Putamen (tissue), 1 donor: ENCODE measurements around the gene UBE3B.

Experiments used
- DNase-seq: peaks from one replicate; pipeline ENCODE4 v3.0.0-alpha.2; 2016; ENCODE audit warnings: low spot score

The UBE3B gene

DNA sequence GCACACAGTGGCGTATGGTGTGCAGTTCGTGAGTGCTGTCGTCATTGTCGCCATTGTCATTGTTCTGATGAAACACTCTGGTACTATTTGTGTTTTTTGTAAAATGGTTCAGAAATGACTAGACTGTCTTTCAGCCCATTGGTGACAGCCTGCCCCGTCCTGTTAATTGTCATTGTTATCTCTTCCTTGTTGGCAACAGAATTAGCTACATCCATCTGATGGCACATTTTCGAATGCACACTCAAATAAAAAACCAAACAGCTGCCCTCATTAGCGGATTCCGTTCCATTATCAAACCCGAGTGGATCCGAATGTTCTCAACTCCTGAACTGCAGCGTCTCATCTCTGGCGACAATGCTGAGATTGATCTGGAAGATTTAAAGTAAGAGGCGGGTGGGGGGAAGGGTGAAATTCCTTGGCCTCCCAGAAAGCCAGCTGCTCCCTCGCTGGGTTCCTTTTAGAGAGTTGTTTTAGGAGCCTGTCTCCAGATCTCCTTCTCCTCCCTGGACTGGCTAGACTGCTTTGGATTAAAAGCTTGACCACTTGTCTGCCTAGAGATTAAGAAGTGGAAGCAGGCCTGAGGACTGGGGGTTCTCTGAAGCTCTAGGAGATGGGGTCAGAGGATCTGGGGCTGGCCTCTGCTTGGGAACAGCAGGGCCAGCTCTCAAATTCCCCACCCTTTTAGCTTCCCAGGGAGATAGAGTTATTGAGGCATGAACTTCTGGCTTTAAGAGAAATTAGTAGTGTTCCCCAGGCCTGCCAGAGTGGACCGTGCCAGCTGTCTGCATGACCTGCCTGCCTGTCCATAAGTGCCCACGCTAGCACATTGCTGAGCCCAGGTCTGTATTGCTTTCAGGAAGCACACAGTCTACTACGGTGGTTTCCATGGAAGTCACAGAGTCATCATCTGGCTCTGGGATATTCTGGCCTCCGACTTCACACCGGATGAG lies 52.5 kb downstream of the UBE3B start:
- no peak for DNase-seq

DNA sequence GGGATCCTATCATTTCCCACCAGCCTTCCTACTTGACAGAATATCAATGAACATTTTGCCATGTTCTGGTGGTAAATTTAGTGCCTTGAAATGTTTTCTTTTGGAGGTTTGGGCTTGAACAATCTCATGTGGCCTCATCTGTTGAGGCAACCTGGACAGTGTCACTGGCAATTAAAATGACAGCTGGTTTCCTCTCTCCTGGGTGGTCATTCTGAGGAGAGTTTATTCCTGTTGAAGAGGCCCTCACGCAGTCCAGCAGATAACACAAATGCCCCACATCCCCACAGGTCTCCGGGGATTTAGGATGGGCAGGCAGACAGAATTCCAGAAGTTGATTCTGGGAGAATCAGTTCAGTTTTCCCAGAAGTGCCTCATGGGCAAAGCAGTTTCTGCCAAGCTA lies 54.0 kb downstream of the UBE3B start:
- no peak for DNase-seq

DNA sequence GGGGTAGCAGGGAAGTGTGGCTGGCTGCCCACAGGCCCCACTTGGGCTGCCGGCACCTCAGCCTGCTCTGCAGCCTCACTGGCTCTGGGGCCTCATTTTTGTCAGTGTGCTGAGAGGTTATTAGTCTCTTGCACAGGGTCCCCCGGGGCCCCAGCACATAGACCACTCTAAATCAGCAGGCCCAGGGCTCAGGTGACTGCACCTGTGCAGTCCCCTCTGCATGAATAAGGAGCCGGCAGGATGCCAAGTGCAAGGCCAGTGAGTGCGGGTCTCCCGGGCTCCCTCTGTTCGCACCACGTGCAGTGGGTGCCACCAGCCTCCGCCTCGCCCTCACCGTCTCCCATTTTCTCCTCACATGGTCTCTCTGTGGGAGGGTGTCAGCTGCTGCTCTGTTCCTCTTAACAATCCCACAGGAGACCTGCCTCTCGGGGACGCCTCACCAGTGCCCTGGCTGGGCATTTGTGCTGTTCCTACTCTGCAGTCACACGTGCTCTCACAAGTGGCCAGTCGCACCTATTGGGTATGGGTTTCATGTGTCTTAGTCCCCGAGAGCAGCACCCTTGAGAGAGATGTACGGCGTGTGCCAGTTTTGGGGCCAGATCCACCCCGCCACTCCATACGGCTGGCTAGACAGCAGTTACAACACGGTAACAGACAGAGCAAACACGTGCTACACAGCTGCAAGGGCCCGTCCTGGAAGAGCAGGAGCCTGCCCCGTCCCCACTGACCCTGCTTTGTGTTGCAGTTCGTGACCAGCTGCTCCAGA lies 55.5 kb downstream of the UBE3B start:
- no peak for DNase-seq

DNA sequence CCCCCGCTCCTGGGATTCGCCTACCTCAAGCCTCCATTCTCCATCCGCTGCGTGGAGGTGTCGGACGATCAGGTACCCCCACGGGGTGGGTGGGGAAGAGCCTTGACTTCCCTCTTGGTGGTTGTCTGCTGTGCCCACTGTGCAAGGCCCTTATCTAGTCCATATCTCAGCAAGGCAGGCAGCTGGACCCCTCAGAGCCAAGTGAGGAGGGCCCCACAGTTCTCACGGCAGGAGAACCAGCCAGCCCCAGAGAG lies 56.0 kb downstream of the UBE3B start:
- no peak for DNase-seq

DNA sequence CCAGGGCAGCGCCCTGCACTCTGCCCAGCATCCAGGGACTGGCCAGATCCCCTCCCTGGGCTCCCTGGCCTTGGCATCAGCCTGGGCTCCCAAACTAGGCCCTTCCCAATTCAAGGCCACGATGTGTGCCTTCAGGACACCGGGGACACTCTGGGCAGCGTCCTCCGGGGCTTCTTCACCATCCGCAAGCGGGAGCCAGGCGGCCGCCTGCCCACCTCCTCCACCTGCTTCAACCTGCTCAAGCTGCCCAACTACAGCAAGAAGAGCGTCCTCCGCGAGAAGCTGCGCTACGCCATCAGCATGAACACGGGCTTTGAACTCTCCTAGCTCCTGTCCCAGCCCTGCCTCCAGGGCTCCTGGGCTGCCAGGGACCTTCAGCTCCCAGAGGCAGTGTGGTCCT lies 57.0 kb downstream of the UBE3B start:
- DNase-seq, result no peak

DNA sequence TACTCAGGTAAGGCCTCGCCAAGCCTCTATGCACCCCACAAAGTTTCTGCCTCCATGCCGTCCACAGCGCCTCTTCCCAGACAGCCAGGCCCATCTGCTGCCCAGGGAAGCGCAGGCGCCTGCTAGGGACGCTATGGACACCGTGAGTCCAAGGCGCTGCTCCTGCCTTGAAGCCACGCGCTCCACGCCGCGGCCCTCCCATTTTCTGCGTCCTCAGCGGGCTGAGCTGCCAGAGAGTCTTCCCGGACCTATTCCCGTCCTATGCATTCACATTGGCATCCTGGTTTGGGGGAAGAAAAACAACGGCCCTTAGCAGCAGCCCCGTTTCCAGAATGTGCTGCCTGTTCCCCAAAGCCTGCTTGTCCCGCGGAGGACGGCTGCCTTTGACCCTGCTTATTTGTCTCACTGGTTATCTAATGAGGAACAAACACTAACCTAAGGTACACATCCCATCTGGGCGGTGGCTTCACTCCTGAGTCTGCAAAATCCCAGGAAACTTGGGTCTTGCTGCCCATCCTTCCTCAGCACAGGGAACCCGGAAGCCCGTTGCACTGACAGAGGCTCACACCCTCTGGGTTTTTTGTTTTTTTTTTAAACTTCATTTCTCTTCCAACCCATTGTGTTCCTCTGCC lies 57.9 kb downstream of the UBE3B start:
- no peak for DNase-seq

DNA sequence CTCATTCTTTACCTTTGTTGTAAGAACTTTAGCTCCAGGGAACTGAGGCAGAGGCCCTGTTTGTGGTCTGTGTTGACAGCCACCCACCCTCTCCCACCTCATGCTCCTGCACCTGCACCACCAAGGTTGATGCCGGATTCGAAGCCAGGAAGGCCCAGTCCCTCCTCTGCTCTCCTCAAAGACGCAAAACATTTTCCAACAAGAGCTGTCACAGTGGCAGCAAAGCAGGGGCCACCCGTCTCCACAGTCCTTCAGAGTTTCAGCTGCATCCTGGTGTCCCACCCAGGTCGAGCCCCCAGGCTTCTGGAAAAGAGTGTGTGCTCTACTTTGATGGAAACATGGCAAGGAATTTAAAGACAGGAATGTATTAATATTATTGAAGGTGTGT lies 58.4 kb downstream of the UBE3B start:
- no peak for DNase-seq

GRCh38 chr12:109537136-109537535 lies 59.7 kb downstream of the UBE3B start:
- DNase-seq, result no peak

DNA sequence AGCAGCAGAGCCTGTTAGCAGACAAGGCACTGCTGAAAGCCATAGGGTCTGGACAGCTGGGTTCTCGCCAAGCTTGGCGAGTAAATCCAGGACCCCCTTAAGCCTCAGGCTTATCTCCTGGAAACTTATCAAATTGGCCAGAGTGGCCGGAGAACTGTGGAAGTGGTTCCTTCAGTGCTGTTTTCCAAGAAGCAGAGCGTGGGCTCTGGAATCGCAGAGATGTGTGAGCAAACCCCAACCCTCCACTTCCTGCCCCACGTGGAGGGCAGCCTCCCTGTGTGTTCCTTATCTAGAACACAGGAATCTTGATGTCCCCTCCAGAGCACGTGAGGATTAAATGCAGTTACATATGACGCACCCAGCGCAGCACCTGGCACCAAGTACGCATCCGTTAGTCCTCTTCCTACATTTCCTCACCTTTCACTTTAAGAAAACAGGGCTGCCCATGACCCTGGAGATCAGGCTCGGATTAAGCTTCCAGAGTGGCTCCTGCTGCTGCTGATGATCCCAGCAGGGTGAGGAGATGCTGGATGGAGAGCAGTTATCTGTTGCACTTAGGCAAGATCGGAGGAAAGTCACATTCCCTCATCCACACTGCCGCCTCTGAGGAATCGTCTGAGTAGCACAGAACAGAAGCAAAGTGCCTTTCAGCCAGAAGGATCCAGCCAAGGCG lies 60.9 kb downstream of the UBE3B start:
- DNase-seq, result no peak

DNA sequence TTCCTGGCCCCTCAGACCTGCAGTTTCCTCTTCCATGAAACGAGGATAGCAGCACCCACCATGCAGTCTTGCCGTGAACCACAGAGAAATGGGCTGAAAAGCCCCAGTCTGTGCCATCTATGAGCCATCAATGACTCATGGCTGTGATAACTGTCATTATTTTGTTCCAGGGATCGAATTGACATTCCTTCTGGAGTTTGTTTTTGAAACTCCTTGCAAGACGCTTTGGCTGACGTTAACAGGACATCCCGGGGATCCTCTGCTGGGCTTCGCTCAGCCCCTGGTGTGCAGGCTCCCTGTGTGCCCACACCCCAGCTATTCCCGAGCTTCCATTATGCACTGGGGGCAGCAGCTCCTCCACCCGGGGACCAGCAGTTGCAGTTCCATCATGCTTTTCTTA lies 62.1 kb downstream of the UBE3B start:
- no peak for DNase-seq

GRCh38 chr12:109540526-109541412 lies 63.3 kb downstream of the UBE3B start:
- DNase-seq, result peak; percentile 23

GRCh38 chr12:109541413-109541726 lies 63.9 kb downstream of the UBE3B start:
- DNase-seq, result no peak

DNA sequence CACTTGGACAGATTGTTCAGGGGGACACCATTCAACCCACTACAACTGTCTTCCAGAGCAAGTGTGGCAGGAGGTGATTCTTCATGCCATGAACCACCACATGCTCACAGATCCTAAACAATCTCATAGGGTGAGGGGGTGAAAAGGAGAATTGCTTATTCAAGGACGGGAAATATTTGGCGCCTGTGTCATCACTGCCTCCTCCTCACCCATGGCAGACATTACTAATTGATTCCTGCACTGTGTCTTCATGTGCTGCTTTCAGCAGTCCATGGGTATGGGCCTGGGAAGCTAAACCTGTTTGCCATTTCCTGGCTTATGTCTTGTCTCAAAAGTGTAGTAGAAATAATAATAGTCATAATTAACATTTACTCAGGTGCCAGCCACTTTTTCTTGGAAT lies 64.6 kb downstream of the UBE3B start:
- DNase-seq, result no peak

- DNase-seq, result no peak
Observed at GRCh38 chr12:109542876-109543275, 65.4 kb downstream of the UBE3B start.

DNA sequence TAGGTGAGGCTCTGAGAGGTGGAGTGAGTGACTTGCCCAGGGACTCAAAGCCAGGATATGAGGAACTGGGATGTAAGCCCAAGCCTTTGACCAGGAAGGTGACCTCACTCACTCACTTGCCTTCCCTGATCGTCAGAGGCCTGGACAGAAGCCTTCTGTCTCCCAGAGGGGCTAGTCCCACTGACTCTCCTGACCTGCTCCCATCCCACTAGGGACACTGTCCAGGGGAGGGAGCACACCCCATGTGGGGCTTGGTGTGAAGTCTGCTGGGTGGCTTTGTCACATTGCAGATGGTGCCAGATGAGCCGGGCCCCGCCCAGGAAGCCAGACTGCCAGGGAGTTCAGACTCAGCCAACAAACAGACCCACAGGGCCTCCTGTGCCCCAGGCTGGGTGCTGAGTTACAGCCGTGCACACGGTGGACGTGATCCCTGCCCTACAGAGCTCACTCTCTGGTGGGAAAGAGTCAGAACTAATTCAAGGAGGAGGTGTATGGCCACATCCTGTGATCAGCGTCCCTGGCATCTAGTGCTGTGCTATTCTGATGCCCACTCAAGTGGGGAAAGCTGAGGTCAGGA lies 67.6 kb downstream of the UBE3B start:
- no peak for DNase-seq

- no peak for DNase-seq
Observed at GRCh38 chr12:109545826-109546225, 68.4 kb downstream of the UBE3B start.

DNA sequence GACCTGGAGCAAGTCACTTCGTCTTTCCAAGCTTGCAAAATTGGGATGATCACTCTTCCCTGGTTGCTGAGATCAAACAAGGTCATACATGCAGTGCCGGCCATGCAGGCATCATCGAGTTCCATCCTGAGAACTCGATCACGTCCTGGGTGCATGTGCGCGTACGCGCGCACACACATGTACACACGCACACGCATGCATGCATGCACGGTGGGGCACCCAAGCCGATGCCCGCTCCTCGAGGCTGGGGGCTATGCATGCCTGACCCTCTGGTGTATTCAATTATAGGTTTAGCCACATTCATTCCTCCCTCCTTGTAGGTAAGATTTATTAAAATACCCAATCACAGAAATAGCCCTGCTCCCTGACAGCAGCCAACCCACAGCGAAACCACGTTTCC lies 69.9 kb downstream of the UBE3B start:
- DNase-seq, result no peak

GRCh38 chr12:109548258-109548657 lies 70.8 kb downstream of the UBE3B start:
- DNase-seq, result no peak

- no peak for DNase-seq
Observed at GRCh38 chr12:109549613-109550270, 72.3 kb downstream of the UBE3B start.

DNA sequence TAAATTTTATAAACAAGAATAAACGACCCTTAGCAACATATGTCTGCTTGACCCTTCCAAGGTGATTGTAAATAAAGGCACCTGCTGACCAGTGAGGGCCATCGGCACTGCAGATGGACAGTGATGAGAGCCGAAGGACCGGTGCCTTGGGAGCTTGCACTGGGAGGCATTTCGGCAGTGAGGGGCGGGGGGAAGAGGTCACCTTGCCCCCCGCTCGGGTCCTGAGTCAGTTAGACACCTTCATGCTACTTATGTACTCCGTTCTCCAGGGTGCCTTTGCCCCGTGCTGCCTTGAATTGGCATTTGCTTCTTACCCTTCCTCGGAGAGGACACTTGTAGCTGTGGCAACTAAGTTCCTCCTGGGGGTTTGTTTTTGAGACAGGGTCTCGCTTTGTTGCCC lies 72.8 kb downstream of the UBE3B start:
- no peak for DNase-seq

DNA sequence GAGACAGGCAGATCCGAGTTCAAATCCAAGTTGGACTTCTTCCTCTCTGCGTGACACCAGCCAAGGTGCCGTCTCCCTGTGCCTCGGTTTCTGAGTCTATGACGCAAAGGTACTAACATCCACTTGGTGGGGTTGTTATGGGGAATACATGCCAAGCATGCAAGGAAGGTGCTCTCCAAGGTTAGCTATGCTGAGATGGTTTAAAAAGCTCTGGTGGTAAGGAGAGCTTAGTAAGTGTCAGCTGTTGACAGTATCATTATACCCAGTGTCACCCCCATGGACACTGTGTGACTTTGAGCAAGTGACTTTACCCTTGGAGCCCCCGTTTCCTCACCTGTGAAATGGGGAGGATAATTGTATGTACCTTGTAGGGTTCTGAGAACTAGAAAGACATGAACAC lies 73.7 kb downstream of the UBE3B start:
- no peak for DNase-seq
